OCI-LY7 (cell line): Measurements from ENCODE around the gene ZNF493. TPM values are rescaled to one million over a fixed set of nuclear protein-coding genes. Genes with fewer than 3 reads are reported as not detected.

Experiments used
- BruUV-seq: library from RNA; stranded (reverse); fragments of 400-500 nt; replicated peaks from 2 replicates; lab custom pipeline; 2021; lab: Mats Ljungman, UMichigan
- CTCF ChIA-PET: fragments of 300-600 bp; sonication (Branson Sonifier 250); formaldehyde crosslinking; loops from one replicate; lab custom pipeline; 2022; ENCODE audit warnings: antibody characterized with exemption; ENCODE audit not compliant: unreplicated experiment; lab: Charles Lee
- POLR2A ChIA-PET: fragments of 300-600 bp; sonication (Branson Sonifier 250); formaldehyde crosslinking; loops from one replicate; lab custom pipeline; 2022; ENCODE audit warnings: antibody characterized with exemption; lab: Charles Lee
- DNase-seq: peaks from one replicate; pipeline ENCODE4 v3.0.0-alpha.2; 2015; ENCODE audit warnings: low spot score
- H2AFZ ChIP-seq: fragments of 200-600 bp; sonication (generic), shearing (Covaris generic); 2 replicates; pipeline ENCODE4 v1.6.1; 2014; ENCODE audit warnings: mild to moderate bottlenecking, antibody characterized with exemption, low read length, moderate library complexity
- H3K27ac ChIP-seq: fragments of 200-600 bp; sonication (generic); 2 replicates; pipeline ENCODE4 v1.5.1; 2014; ENCODE audit warnings: mixed run types, low read depth, mild to moderate bottlenecking, moderate library complexity, low read length, inconsistent platforms; ENCODE audit not compliant: poor library complexity, severe bottlenecking
- H3K36me3 ChIP-seq: fragments of 200-600 bp; sonication (generic); 2 replicates; pipeline ENCODE4 v1.6.1; 2014; ENCODE audit warnings: mild to moderate bottlenecking, antibody characterized with exemption, low read length, moderate library complexity, mixed read lengths; ENCODE audit not compliant: insufficient read depth
- H3K4me1 ChIP-seq: fragments of 200-600 bp; sonication (generic); 2 replicates; pipeline ENCODE4 v1.5.1; 2014; ENCODE audit warnings: mild to moderate bottlenecking, low read length; ENCODE audit not compliant: insufficient read depth, poor library complexity, severe bottlenecking
- H3K4me2 ChIP-seq: fragments of 200-600 bp; sonication (generic); 2 replicates; pipeline ENCODE4 v1.6.1; 2014; ENCODE audit warnings: mild to moderate bottlenecking, low read length
- H3K4me3 ChIP-seq: fragments of 200-600 bp; sonication (generic); 2 replicates; pipeline ENCODE4 v1.5.1; 2014; ENCODE audit warnings: mild to moderate bottlenecking, low read depth, low read length; ENCODE audit not compliant: poor library complexity, severe bottlenecking
- H3K79me2 ChIP-seq: fragments of 200-600 bp; sonication (generic); 2 replicates; pipeline ENCODE4 v1.6.1; 2016; ENCODE audit warnings: low read depth, mild to moderate bottlenecking, low read length, moderate library complexity, mixed read lengths; ENCODE audit not compliant: insufficient read depth
- H3K9me2 ChIP-seq: fragments of 200-600 bp; sonication (generic); 2 replicates; pipeline ENCODE4 v1.6.1; 2016; ENCODE audit warnings: mild to moderate bottlenecking, low read length, mixed read lengths; ENCODE audit not compliant: insufficient read depth
- H3K9me3 ChIP-seq: fragments of 200-600 bp; sonication (generic); 2 replicates; pipeline ENCODE4 v1.6.1; 2014; ENCODE audit warnings: mild to moderate bottlenecking, mixed run types, low read length, mixed read lengths
- H4K20me1 ChIP-seq: fragments of 200-600 bp; sonication (generic); 2 replicates; pipeline ENCODE4 v1.6.1; 2014; ENCODE audit warnings: mild to moderate bottlenecking, antibody characterized with exemption, low read length, moderate library complexity, mixed read lengths; ENCODE audit not compliant: insufficient read depth
- EZH2phosphoT487 ChIP-seq: fragments of 200-600 bp; sonication (generic); IDR thresholded peaks from 2 replicates; pipeline ENCODE4 v1.6.1; 2018; ENCODE audit warnings: low read depth, borderline replicate concordance, mild to moderate bottlenecking, mixed run types, antibody characterized with exemption, low read length, moderate library complexity, mixed read lengths
- intact Hi-C: fragments of 100-400 bp; cut with micrococcal nuclease; formaldehyde crosslinking; loops from one replicate; pipeline ENCODE4 v1.10.0; 2022; ENCODE audit not compliant: unreplicated experiment
- total RNA-seq, 2 experiments: library from RNA; depleted of rRNA in 1 of 2; stranded (reverse); fragments of >200 nt in 1 of 2; shearing (Covaris generic) in 1 of 2; gene quantifications; 2 replicates each; pipeline ENCODE4 v1.2.3, GENCODE V29; 2014 to 2022
- TF ChIP-seq, protein P1 (sequence below): fragments of 200-600 bp; sonication (generic); conservative IDR thresholded peaks from 2 replicates; pipeline ENCODE4 v1.5.1; 2014; ENCODE audit warnings: mild to moderate bottlenecking, antibody characterized with exemption, low read length, moderate library complexity, mixed read lengths

ZNF493 gene
- total RNA-seq, 2 experiments from 2014 or later: 37.6 to 57.6 TPM

DNA sequence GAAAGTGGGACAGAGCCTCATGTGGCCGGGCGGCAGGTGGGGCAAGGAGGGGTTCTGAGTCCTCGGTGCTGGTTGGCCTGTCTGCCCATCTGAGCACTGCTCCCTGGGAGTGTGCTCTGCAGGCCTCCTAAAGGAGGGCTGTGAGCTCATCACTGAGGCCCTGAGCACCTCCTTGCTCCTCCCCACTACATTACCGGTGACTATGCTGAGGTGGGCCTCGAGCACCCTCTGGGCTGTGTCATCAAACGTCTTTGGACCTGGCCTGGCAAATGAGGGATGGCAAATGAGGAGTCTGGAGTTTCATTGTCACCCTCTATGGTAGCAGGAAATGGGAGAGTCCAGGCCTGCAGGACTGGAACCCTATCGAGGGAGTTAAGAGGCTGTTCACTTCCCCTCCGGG is 69.7 kb downstream of the ZNF493 start:
- TF ChIP-seq, protein P1, sequence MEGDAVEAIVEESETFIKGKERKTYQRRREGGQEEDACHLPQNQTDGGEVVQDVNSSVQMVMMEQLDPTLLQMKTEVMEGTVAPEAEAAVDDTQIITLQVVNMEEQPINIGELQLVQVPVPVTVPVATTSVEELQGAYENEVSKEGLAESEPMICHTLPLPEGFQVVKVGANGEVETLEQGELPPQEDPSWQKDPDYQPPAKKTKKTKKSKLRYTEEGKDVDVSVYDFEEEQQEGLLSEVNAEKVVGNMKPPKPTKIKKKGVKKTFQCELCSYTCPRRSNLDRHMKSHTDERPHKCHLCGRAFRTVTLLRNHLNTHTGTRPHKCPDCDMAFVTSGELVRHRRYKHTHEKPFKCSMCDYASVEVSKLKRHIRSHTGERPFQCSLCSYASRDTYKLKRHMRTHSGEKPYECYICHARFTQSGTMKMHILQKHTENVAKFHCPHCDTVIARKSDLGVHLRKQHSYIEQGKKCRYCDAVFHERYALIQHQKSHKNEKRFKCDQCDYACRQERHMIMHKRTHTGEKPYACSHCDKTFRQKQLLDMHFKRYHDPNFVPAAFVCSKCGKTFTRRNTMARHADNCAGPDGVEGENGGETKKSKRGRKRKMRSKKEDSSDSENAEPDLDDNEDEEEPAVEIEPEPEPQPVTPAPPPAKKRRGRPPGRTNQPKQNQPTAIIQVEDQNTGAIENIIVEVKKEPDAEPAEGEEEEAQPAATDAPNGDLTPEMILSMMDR: no peak
- TF ChIP-seq EZH2phosphoT487: no peak
- Histone ChIP-seq H3K4me1 (no peaks in the 10 kb centered on the region), H3K9me3 (no peaks in the 10 kb centered on the region), H2AFZ (no peak overlapping the region), H3K36me3 (no peaks in the 10 kb centered on the region), H3K4me3 (no peak overlapping the region), H3K79me2 (no peaks in the 10 kb centered on the region), H3K27ac (no peak overlapping the region), H3K4me2 (no peak overlapping the region), H3K9me2 (no peaks in the 10 kb centered on the region), H4K20me1 (no peaks in the 10 kb centered on the region)
- no peak for DNase-seq
- BruUV-seq: no TSS peak
- ChIA-PET CTCF (no interaction called here), POLR2A (interaction anchor here (0.5 kb wide), 1 partner anchor 288 kb away, joined by 3 read pairs; no protein-coding TSS in a partner anchor)
- intact Hi-C loops: no loop called here

DNA sequence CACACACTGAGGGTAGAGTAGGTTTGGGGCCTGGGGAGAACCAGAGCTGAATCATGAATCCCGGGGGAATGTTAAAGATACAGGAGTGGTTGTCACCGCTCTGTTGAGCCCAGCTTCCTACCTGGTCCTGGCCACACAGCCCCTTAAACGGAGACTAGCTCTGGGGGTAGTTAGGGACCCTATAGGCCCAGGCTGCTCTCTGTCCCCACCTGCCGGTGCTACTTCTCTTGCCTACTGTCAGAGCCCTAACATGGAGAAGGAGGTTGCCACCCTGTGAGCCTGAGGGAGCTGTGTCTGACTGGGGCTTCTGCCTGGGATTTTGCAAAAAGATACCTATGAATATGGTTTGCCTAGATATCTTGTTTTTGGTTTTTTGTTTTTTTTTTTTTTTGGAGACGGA is 71.9 kb downstream of the ZNF493 start:
- no peak overlapping the region for H3K4me3 ChIP-seq
- ChIA-PET CTCF (no interaction called here), POLR2A (interaction anchor here (0.6 to 0.7 kb wide), 2 partner anchors 136 to 678 kb away, joined by 3 to 4 read pairs; no protein-coding TSS in a partner anchor)
- TF ChIP-seq EZH2phosphoT487: no peak
- TF ChIP-seq, protein P1: no peak
- no TSS peak for BruUV-seq
- no peaks in the 10 kb centered on the region for H3K36me3 ChIP-seq
- H3K9me3 ChIP-seq: no peaks in the 10 kb centered on the region
- H4K20me1 ChIP-seq: no peaks in the 10 kb centered on the region
- no peak overlapping the region for H2AFZ ChIP-seq
- no peak for DNase-seq
- H3K27ac ChIP-seq: no peak overlapping the region
- intact Hi-C loops: no loop called here
- H3K79me2 ChIP-seq: no peaks in the 10 kb centered on the region
- H3K9me2 ChIP-seq: no peaks in the 10 kb centered on the region
- no peak overlapping the region for H3K4me2 ChIP-seq
- no peaks in the 10 kb centered on the region for H3K4me1 ChIP-seq

DNA sequence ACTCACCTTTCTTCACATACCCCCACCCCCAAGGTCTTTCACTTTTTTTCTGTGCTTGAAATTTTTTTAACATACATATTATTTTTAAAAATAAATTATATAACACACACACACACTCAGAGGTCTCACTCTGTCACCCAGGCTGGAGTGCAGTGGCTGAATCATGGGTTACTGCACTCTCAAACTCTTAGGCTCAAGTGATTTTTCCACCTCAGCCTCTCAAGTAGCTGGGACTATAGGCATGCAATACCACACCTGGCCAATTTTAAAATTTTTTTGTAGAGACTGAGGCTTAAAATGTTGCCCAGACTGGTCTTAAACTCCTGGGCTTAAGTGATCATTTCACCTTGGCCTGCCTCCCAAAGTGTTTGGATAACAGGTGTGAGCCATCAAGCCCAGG is 75.6 kb downstream of the ZNF493 start:
- no TSS peak for BruUV-seq
- Histone ChIP-seq H2AFZ (no peak overlapping the region), H3K4me1 (peaks cover 4% of the 10 kb centered on the region), H3K4me2 (no peak overlapping the region), H4K20me1 (no peaks in the 10 kb centered on the region), H3K36me3 (no peaks in the 10 kb centered on the region), H3K9me2 (no peaks in the 10 kb centered on the region), H3K4me3 (no peak overlapping the region), H3K79me2 (peaks cover 4% of the 10 kb centered on the region; the same call in 1 of the 2 replicates), H3K27ac (no peak overlapping the region), H3K9me3 (no peaks in the 10 kb centered on the region)
- TF ChIP-seq, protein P1: no peak
- no peak for TF ChIP-seq EZH2phosphoT487
- peak; percentile 14 for DNase-seq
- CTCF ChIA-PET: no interaction called here
- intact Hi-C loops: no loop called here
- POLR2A ChIA-PET: interaction anchor here (0.6 to 0.7 kb wide), 2 partner anchors 61 to 363 kb away, joined by 3 read pairs; no protein-coding TSS in a partner anchor
